DMS153 (cell line): ENCODE results near the gene MAK.
"Not testable (repeated sequence)": the region's sequence is repeated elsewhere in the genome, so short reads cannot be mapped to it uniquely, and the experiment has no call there.

ENCODE experiments used
- DNase-seq: peaks from one replicate; lab custom pipeline; 2025; lab: John Stamatoyannopoulos, UW

MAK gene

GRCh38 chr6:10725716-10726115, 112.6 kb downstream of the MAK start:
- no peak for DNase-seq

- no peak for DNase-seq
Measured at GRCh38 chr6:10725044-10725443, 113.3 kb downstream of the MAK start.

- no peak for DNase-seq
Measured at GRCh38 chr6:10723567-10723881, 114.8 kb downstream of the MAK start.

GRCh38 chr6:10722820-10723566, 115.3 kb downstream of the MAK start, which contains the start of gene TMEM14C:
TMEM14C (plus strand) TSS chr6:10723070; CDS start chr6:10724614, 1,544 bp downstream.
- DNase-seq: peak; percentile 76

- DNase-seq: no peak
Measured at GRCh38 chr6:10722570-10722819, 115.8 kb downstream of the MAK start.

- no peak for DNase-seq
Measured at GRCh38 chr6:10721850-10722569, 116.3 kb downstream of the MAK start.

- not testable (repeated sequence) for DNase-seq
Measured at GRCh38 chr6:10720960-10721849, 117.1 kb downstream of the MAK start.

GRCh38 chr6:10720265-10720959, 117.9 kb downstream of the MAK start:
- DNase-seq: no peak

- no peak for DNase-seq
Measured at GRCh38 chr6:10719964-10720264, 118.4 kb downstream of the MAK start.

- no peak for DNase-seq
Measured at GRCh38 chr6:10719296-10719963, 118.9 kb downstream of the MAK start.

GRCh38 chr6:10713962-10714361, 124.4 kb downstream of the MAK start:
- DNase-seq: no peak
